Measurements from ENCODE around the gene PNLIPRP3. TPM values are rescaled to one million over a fixed set of nuclear protein-coding genes. Genes with fewer than 3 reads are reported as not detected.

Gene PNLIPRP3
- polyA plus RNA-seq, 1 of the 3 experiments (the other 2 are of a cell fraction), result not detected

DNA sequence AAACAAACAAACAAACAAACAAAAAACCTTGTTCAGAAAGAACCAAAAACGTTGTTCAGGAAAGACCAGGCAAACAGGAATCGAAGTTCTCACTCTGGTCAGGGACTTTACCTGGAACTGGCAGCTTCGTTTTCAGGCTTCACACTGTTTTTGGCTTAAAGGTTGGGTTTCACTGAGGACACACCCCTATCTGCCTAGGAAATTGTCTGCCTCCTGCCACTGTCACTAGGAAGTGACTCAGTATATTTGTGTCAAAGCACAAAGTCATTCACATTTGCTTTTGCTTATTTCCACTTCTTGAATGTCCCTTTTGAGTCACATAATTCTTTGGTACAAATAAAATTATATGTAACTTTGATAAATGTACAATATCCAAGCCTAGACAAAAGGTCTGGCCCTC, 37.9 kb downstream of the PNLIPRP3 start:
- no peak for DNase-seq
- 0 out of 2 replicates have a peak, but pooled peaks cover 3% of the 10 kb centered on the region for H3K9me2 ChIP-seq
- H3F3A ChIP-seq (replicated peaks; ENCODE audit: insufficient read depth), result no peaks in the 10 kb centered on the region
- WGBS (ENCODE audit: low lambda C conversion rate), result 40% methylated on average over 3 of the region's 3 CpGs
- no peak overlapping the region for H3K9ac ChIP-seq
- H3K4me2 ChIP-seq, result no peak overlapping the region
- CTCF ChIA-PET, result interaction anchor here (1.3 kb wide), 1 partner anchor 24 kb away, joined by 4 read pairs; no protein-coding TSS in a partner anchor
- H3K4me1 ChIP-seq (ENCODE audit: control insufficient read depth in 1 of 2, insufficient read depth in 2 of 2, low read depth in 1 of 2, low read length in 1 of 2), result no peaks in the 10 kb centered on the region
- POLR2A ChIA-PET, result no interaction called here
- TF ChIP-seq, protein P1, sequence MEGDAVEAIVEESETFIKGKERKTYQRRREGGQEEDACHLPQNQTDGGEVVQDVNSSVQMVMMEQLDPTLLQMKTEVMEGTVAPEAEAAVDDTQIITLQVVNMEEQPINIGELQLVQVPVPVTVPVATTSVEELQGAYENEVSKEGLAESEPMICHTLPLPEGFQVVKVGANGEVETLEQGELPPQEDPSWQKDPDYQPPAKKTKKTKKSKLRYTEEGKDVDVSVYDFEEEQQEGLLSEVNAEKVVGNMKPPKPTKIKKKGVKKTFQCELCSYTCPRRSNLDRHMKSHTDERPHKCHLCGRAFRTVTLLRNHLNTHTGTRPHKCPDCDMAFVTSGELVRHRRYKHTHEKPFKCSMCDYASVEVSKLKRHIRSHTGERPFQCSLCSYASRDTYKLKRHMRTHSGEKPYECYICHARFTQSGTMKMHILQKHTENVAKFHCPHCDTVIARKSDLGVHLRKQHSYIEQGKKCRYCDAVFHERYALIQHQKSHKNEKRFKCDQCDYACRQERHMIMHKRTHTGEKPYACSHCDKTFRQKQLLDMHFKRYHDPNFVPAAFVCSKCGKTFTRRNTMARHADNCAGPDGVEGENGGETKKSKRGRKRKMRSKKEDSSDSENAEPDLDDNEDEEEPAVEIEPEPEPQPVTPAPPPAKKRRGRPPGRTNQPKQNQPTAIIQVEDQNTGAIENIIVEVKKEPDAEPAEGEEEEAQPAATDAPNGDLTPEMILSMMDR (IDR thresholded peaks at IDR 0.05), result no peak
- no peak for TF ChIP-seq GATA2 (CRISPR knock-in tag; IDR thresholded peaks at IDR 0.05)
- TF ChIP-seq RCOR1 (IDR thresholded peaks at IDR 0.05; ENCODE audit: low read length), result no peak
- H3K27me3 ChIP-seq (ENCODE audit: insufficient read depth), result no peaks in the 10 kb centered on the region
- H3K79me2 ChIP-seq (ENCODE audit: insufficient read depth), result no peaks in the 10 kb centered on the region
- no peak overlapping the region for H2AFZ ChIP-seq (ENCODE audit: low read depth)
- no peaks in the 10 kb centered on the region for H3K36me3 ChIP-seq (replicated peaks in 1 of 2; ENCODE audit: control insufficient read depth in 1 of 2, insufficient read depth in 2 of 2, low read length in 1 of 2)
- H3K4me3 ChIP-seq (ENCODE audit: low read depth in 2 of 2, low read length in 1 of 2), result no peak overlapping the region
- no peaks in the 10 kb centered on the region for H3K9me3 ChIP-seq
- no peak overlapping the region for H3K27ac ChIP-seq (ENCODE audit: low read depth in 2 of 2, low read length in 1 of 2)
- H4K20me1 ChIP-seq (ENCODE audit: insufficient read depth), result no peaks in the 10 kb centered on the region

DNA sequence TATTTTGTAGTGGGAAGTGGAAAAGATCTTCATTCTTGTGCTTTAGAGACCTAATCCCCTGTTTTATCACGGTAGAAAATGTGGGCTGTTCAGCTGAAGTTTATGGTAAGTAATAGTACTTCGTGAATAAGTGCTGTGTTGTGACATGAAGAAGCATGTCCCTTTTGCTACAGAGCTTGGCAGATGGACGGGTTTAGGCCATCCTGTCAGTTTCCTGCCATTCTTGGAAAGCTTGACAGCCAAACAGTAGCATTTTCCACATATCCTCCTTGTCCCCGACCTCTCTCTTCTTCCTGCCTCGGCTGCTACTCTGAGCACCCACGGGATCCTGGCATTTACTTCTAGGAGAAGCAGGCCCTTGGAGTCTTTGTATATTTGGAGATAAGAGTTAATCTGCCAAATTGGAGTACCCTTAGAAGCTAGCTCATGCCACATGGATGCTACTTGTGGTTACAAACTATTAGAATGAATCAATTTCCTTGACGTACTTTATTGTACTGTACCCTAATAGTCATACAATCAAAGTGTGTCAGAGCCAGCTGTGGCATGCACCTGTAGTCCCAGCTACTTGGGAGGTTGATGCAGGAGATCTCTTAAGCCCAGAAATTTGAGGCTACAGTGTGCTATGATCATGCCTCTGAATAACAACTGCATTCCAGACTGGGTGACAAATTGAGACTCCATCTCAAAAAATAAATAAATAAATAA, 39.2 kb downstream of the PNLIPRP3 start:
- CTCF ChIA-PET, result interaction anchor here (1.0 to 1.3 kb wide), 3 partner anchors 21 to 179 kb away, joined by 3 to 4 read pairs (median 3); no protein-coding TSS in a partner anchor

More for the DNA sequence above, 39.2 kb downstream of the PNLIPRP3 start:
- Histone ChIP-seq H3K4me1 (ENCODE audit: control insufficient read depth in 1 of 2, insufficient read depth in 2 of 2, low read depth in 1 of 2, low read length in 1 of 2) (no peaks in the 10 kb centered on the region), H3K4me3 (ENCODE audit: low read depth in 2 of 2, low read length in 1 of 2) (no peak overlapping the region), H4K20me1 (ENCODE audit: insufficient read depth) (no peaks in the 10 kb centered on the region), H3K9me3 (no peaks in the 10 kb centered on the region), H3K27ac (ENCODE audit: low read depth in 2 of 2, low read length in 1 of 2) (no peak overlapping the region), H3F3A (replicated peaks; ENCODE audit: insufficient read depth) (peaks cover 4% of the 10 kb centered on the region), H3K36me3 (replicated peaks in 1 of 2; ENCODE audit: control insufficient read depth in 1 of 2, insufficient read depth in 2 of 2, low read length in 1 of 2) (no peaks in the 10 kb centered on the region), H3K9me2 (0 out of 2 replicates have a peak, but pooled peaks cover 3% of the 10 kb centered on the region), H3K4me2 (no peak overlapping the region), H2AFZ (ENCODE audit: low read depth) (no peak overlapping the region), H3K27me3 (ENCODE audit: insufficient read depth) (no peaks in the 10 kb centered on the region), H3K79me2 (ENCODE audit: insufficient read depth) (no peaks in the 10 kb centered on the region), H3K9ac (no peak overlapping the region)
- TF ChIP-seq RFX5 (IDR thresholded peaks at IDR 0.05; ENCODE audit: low read length) (no peak), EZH2phosphoT487 (IDR thresholded peaks at IDR 0.05; ENCODE audit: borderline replicate concordance, low read depth) (no peak), YY1 (IDR thresholded peaks at IDR 0.05; ENCODE audit: low read depth) (no peak), MXI1 (IDR thresholded peaks at IDR 0.05; ENCODE audit: low read depth, low read length) (no peak)
- TF ChIP-seq, protein P2, sequence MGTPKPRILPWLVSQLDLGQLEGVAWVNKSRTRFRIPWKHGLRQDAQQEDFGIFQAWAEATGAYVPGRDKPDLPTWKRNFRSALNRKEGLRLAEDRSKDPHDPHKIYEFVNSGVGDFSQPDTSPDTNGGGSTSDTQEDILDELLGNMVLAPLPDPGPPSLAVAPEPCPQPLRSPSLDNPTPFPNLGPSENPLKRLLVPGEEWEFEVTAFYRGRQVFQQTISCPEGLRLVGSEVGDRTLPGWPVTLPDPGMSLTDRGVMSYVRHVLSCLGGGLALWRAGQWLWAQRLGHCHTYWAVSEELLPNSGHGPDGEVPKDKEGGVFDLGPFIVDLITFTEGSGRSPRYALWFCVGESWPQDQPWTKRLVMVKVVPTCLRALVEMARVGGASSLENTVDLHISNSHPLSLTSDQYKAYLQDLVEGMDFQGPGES (IDR thresholded peaks at IDR 0.05; ENCODE audit: low read depth, low read length), result no peak
- WGBS (ENCODE audit: low lambda C conversion rate), result 48% methylated on average over 7 of the region's 7 CpGs
- DNase-seq, result no peak
- POLR2A ChIA-PET, result no interaction called here
